ENCODE measurements around the gene SMAD4. TPM values are rescaled to one million over a fixed set of nuclear protein-coding genes. Genes with fewer than 3 reads are reported as not detected.
A peak's percentile ranks its signal among the peaks of the same experiment; 100 is the strongest.

SMAD4 gene
- total RNA-seq, 2 experiments from 2014 or later, result 66.8 to 72.7 TPM

- H3K27me3 Mint-ChIP-seq, result no peaks in the 10 kb centered on the region
- no peaks in the 10 kb centered on the region for H3K9me3 Mint-ChIP-seq (ENCODE audit: low read depth)
- H3K4me1 Mint-ChIP-seq, result no peaks in the 10 kb centered on the region
Measured at GRCh38 chr18:51007790-51008139, 22.2 kb upstream of the SMAD4 start.

GRCh38 chr18:51009072-51009471, 20.9 kb upstream of the SMAD4 start:
- ATAC-seq (no peak), DNase-seq (no peak)
- H3K9me3 Mint-ChIP-seq (ENCODE audit: low read depth), result no peaks in the 10 kb centered on the region
- CTCF ChIA-PET, result interaction anchor here (0.8 kb wide), 1 partner anchor 37 kb away, joined by 3 read pairs; no protein-coding TSS in a partner anchor
- no peak overlapping the region for H3K27ac Mint-ChIP-seq
- no peaks in the 10 kb centered on the region for H3K36me3 Mint-ChIP-seq
- no peaks in the 10 kb centered on the region for H3K27me3 Mint-ChIP-seq
- no peak overlapping the region for H3K4me3 Mint-ChIP-seq
- no peaks in the 10 kb centered on the region for H3K4me1 Mint-ChIP-seq

More at GRCh38 chr18:51007790-51008139, 22.2 kb upstream of the SMAD4 start:
- CTCF ChIA-PET, result no interaction called here
- no peak overlapping the region for H3K27ac Mint-ChIP-seq
- no peak for DNase-seq
- H3K4me3 Mint-ChIP-seq, result no peak overlapping the region
- H3K36me3 Mint-ChIP-seq, result peaks cover 3% of the 10 kb centered on the region
- ATAC-seq, result no peak

GRCh38 chr18:51010218-51010617, 19.8 kb upstream of the SMAD4 start:
- CTCF ChIA-PET, result interaction anchor here (1.2 kb wide), 1 partner anchor 190 kb away, joined by 4 read pairs; the partner anchor contains the start of gene MRO
- Mint-ChIP-seq H3K9me3 (ENCODE audit: low read depth) (no peaks in the 10 kb centered on the region), H3K27ac (no peak overlapping the region), H3K4me3 (no peak overlapping the region), H3K36me3 (peaks cover 2% of the 10 kb centered on the region), H3K4me1 (no peaks in the 10 kb centered on the region), H3K27me3 (no peaks in the 10 kb centered on the region)
- ATAC-seq, result no peak
- no peak for DNase-seq

- no peak for ATAC-seq
- peaks cover 7% of the 10 kb centered on the region for H3K36me3 Mint-ChIP-seq
- CTCF ChIA-PET, result interaction anchor here (1.2 kb wide), 1 partner anchor 191 kb away, joined by 4 read pairs; the partner anchor contains the start of gene MRO
- no peaks in the 10 kb centered on the region for H3K9me3 Mint-ChIP-seq (ENCODE audit: low read depth)
- no peak overlapping the region for H3K4me3 Mint-ChIP-seq
- no peak overlapping the region for H3K27ac Mint-ChIP-seq
- no peaks in the 10 kb centered on the region for H3K4me1 Mint-ChIP-seq
- no peaks in the 10 kb centered on the region for H3K27me3 Mint-ChIP-seq
- DNase-seq, result no peak
Measured at GRCh38 chr18:51011709-51012108, 18.3 kb upstream of the SMAD4 start.

GRCh38 chr18:51012441-51012840, 17.6 kb upstream of the SMAD4 start:
- no peak for DNase-seq
- CTCF ChIA-PET, result no interaction called here
- no peak overlapping the region for H3K4me3 Mint-ChIP-seq
- no peaks in the 10 kb centered on the region for H3K4me1 Mint-ChIP-seq
- H3K27me3 Mint-ChIP-seq, result no peaks in the 10 kb centered on the region
- H3K27ac Mint-ChIP-seq, result no peak overlapping the region
- peaks cover 7% of the 10 kb centered on the region for H3K36me3 Mint-ChIP-seq
- H3K9me3 Mint-ChIP-seq (ENCODE audit: low read depth), result no peaks in the 10 kb centered on the region
- ATAC-seq, result no peak

- H3K9me3 Mint-ChIP-seq (ENCODE audit: low read depth), result no peaks in the 10 kb centered on the region
- DNase-seq (no peak), ATAC-seq (no peak)
- H3K4me3 Mint-ChIP-seq, result no peak overlapping the region
- H3K27ac Mint-ChIP-seq, result no peak overlapping the region
- peaks cover 7% of the 10 kb centered on the region for H3K36me3 Mint-ChIP-seq
- H3K27me3 Mint-ChIP-seq, result no peaks in the 10 kb centered on the region
- H3K4me1 Mint-ChIP-seq, result no peaks in the 10 kb centered on the region
- CTCF ChIA-PET, result no interaction called here
Measured at GRCh38 chr18:51013259-51013658, 16.8 kb upstream of the SMAD4 start.

- Mint-ChIP-seq H3K4me1 (no peaks in the 10 kb centered on the region), H3K27me3 (no peaks in the 10 kb centered on the region), H3K36me3 (peaks cover 10% of the 10 kb centered on the region), H3K9me3 (ENCODE audit: low read depth) (no peaks in the 10 kb centered on the region), H3K27ac (no peak overlapping the region), H3K4me3 (no peak overlapping the region)
- CTCF ChIA-PET, result interaction anchor here (0.6 to 1.4 kb wide), 2 partner anchors 34 to 181 kb away, joined by 3 read pairs; no protein-coding TSS in a partner anchor
- no peak for ATAC-seq
- no peak for DNase-seq
Measured at GRCh38 chr18:51017140-51017879, 12.7 kb upstream of the SMAD4 start.

GRCh38 chr18:51020536-51020935, 9.5 kb upstream of the SMAD4 start:
- CTCF ChIA-PET, result no interaction called here
- no peak for ATAC-seq
- Mint-ChIP-seq H3K27ac (no peak overlapping the region), H3K27me3 (no peaks in the 10 kb centered on the region), H3K36me3 (peaks cover 11% of the 10 kb centered on the region), H3K4me3 (no peak overlapping the region), H3K9me3 (ENCODE audit: low read depth) (peaks cover 6% of the 10 kb centered on the region), H3K4me1 (no peaks in the 10 kb centered on the region)
- no peak for DNase-seq

- DNase-seq, result no peak
- CTCF ChIA-PET, result no interaction called here
- no peak for ATAC-seq
- no peak overlapping the region for H3K27ac Mint-ChIP-seq
- peaks cover 8% of the 10 kb centered on the region for H3K36me3 Mint-ChIP-seq
- no peaks in the 10 kb centered on the region for H3K27me3 Mint-ChIP-seq
- H3K9me3 Mint-ChIP-seq (ENCODE audit: low read depth), result peaks cover 6% of the 10 kb centered on the region
- H3K4me1 Mint-ChIP-seq, result no peaks in the 10 kb centered on the region
- no peak overlapping the region for H3K4me3 Mint-ChIP-seq
Measured at GRCh38 chr18:51021226-51021965, 8.6 kb upstream of the SMAD4 start.

GRCh38 chr18:51025512-51025911, 4.5 kb upstream of the SMAD4 start:
- H3K36me3 Mint-ChIP-seq, result peaks cover 7% of the 10 kb centered on the region
- ATAC-seq (no peak), DNase-seq (no peak)
- H3K4me1 Mint-ChIP-seq, result peaks cover 23% of the 10 kb centered on the region
- no peaks in the 10 kb centered on the region for H3K27me3 Mint-ChIP-seq
- peaks cover 6% of the 10 kb centered on the region for H3K9me3 Mint-ChIP-seq (ENCODE audit: low read depth)
- CTCF ChIA-PET, result no interaction called here
- no peak overlapping the region for H3K4me3 Mint-ChIP-seq
- H3K27ac Mint-ChIP-seq, result no peak overlapping the region

- Mint-ChIP-seq H3K36me3 (peaks cover 12% of the 10 kb centered on the region), H3K4me3 (peak overlapping the region; percentile 32), H3K27ac (no peak overlapping the region), H3K9me3 (ENCODE audit: low read depth) (peaks cover 4% of the 10 kb centered on the region), H3K4me1 (peaks cover 41% of the 10 kb centered on the region), H3K27me3 (no peaks in the 10 kb centered on the region)
- ATAC-seq (no peak), DNase-seq (peak; percentile 52)
- CTCF ChIA-PET, result interaction anchor here (1.0 to 3.9 kb wide), 5 partner anchors 13 to 208 kb away, joined by 3 to 18 read pairs (median 5); partner anchors contain the start of gene MRO
Measured at GRCh38 chr18:51028201-51028805, 1.7 kb upstream of the SMAD4 start.

GRCh38 chr18:51029378-51029693, 677 bp upstream of the SMAD4 start:
- H3K9me3 Mint-ChIP-seq (ENCODE audit: low read depth), result no peaks in the 10 kb centered on the region
- H3K27ac Mint-ChIP-seq, result peak overlapping the region; percentile 94
- H3K4me1 Mint-ChIP-seq, result peaks cover 46% of the 10 kb centered on the region
- H3K4me3 Mint-ChIP-seq, result peak overlapping the region; percentile 89
- CTCF ChIA-PET, result interaction anchor here (0.7 to 3.9 kb wide), 6 partner anchors 10 to 209 kb away, joined by 3 to 18 read pairs (median 8); partner anchors contain the start of genes ME2 and MRO
- no peak for DNase-seq
- ATAC-seq, result no peak
- H3K27me3 Mint-ChIP-seq, result no peaks in the 10 kb centered on the region
- peaks cover 11% of the 10 kb centered on the region for H3K36me3 Mint-ChIP-seq

GRCh38 chr18:51030537-51031258, 685 bp downstream of the SMAD4 start:
- ATAC-seq, result peak; percentile 58
- H3K4me3 Mint-ChIP-seq, result peak overlapping the region; percentile 95
- peaks cover 21% of the 10 kb centered on the region for H3K36me3 Mint-ChIP-seq

More at GRCh38 chr18:51030537-51031258, 685 bp downstream of the SMAD4 start:
- Mint-ChIP-seq H3K9me3 (ENCODE audit: low read depth) (no peaks in the 10 kb centered on the region), H3K27me3 (no peaks in the 10 kb centered on the region), H3K27ac (peak overlapping the region; percentile 94), H3K4me1 (peaks cover 59% of the 10 kb centered on the region)
- CTCF ChIA-PET, result interaction anchor here (1.3 to 3.9 kb wide), 7 partner anchors 10 to 210 kb away, joined by 3 to 18 read pairs (median 10); partner anchors contain the start of genes ME2 and MRO
- peak; percentile 69 for DNase-seq

Data from activated CD8-positive, alpha-beta memory T cell treated with anti-CD3 and anti-CD28 coated beads, Interleukin-2, amount 10 ng/mL, durations not matched to agents 7 days and 5 days (primary cell).